DMS153 (cell line): ENCODE results near the gene ZDHHC1.
A peak's percentile ranks its signal among the peaks of the same experiment; 100 is the strongest.

ENCODE experiments used
- DNase-seq: peaks from one replicate; lab custom pipeline; 2025; lab: John Stamatoyannopoulos, UW

Gene ZDHHC1

GRCh38 chr16:67415872-67416793, at the start of gene ZDHHC1:
Gene ZDHHC1, minus strand, starts transcription at chr16:67416477. Its CDS starts 8,702 bp downstream, at chr16:67407775.
- DNase-seq, result peak; percentile 5

GRCh38 chr16:67464565-67464964, 48.3 kb upstream of the ZDHHC1 start:
- no peak for DNase-seq

- DNase-seq, result no peak
Observed at GRCh38 chr16:67463691-67464090, 47.4 kb upstream of the ZDHHC1 start.

GRCh38 chr16:67463059-67463458, 46.8 kb upstream of the ZDHHC1 start:
- DNase-seq, result no peak

- DNase-seq, result no peak
Observed at GRCh38 chr16:67462279-67462655, 46.0 kb upstream of the ZDHHC1 start.

- DNase-seq, result no peak
Observed at GRCh38 chr16:67461600-67462278, 45.5 kb upstream of the ZDHHC1 start.

GRCh38 chr16:67460961-67461360, 44.7 kb upstream of the ZDHHC1 start:
- no peak for DNase-seq

- no peak for DNase-seq
Observed at GRCh38 chr16:67460168-67460567, 43.9 kb upstream of the ZDHHC1 start.

GRCh38 chr16:67459861-67460150, 43.5 kb upstream of the ZDHHC1 start:
- DNase-seq, result no peak

- DNase-seq, result peak; percentile 20
Observed at GRCh38 chr16:67459066-67459860, 43.0 kb upstream of the ZDHHC1 start.

GRCh38 chr16:67458121-67458641, 41.9 kb upstream of the ZDHHC1 start:
- DNase-seq, result no peak

GRCh38 chr16:67457611-67458010, 41.3 kb upstream of the ZDHHC1 start:
- no peak for DNase-seq

- no peak for DNase-seq
Observed at GRCh38 chr16:67456391-67457081, 40.3 kb upstream of the ZDHHC1 start.

- DNase-seq, result no peak
Observed at GRCh38 chr16:67454852-67455251, 38.6 kb upstream of the ZDHHC1 start.

- no peak for DNase-seq
Observed at GRCh38 chr16:67454104-67454503, 37.8 kb upstream of the ZDHHC1 start.

GRCh38 chr16:67451704-67452435, 35.6 kb upstream of the ZDHHC1 start:
- DNase-seq, result peak; percentile 50

- no peak for DNase-seq
Observed at GRCh38 chr16:67451061-67451703, 34.9 kb upstream of the ZDHHC1 start.

- no peak for DNase-seq
Observed at GRCh38 chr16:67449739-67450138, 33.5 kb upstream of the ZDHHC1 start.

- DNase-seq, result no peak
Observed at GRCh38 chr16:67449336-67449735, 33.1 kb upstream of the ZDHHC1 start.

GRCh38 chr16:67448580-67448979, 32.3 kb upstream of the ZDHHC1 start:
- no peak for DNase-seq
